WERI-Rb-1 (cell line): ENCODE measurements around the gene SAMD5.

ENCODE experiments used
- DNase-seq: peaks from one replicate; pipeline ENCODE4 v3.0.0-alpha.2; 2020
- H3K27ac ChIP-seq: fragments of 250-450 bp; sonication (Bioruptor Pico); 2 replicates; pipeline ENCODE4 v1.5.1; 2020; ENCODE audit warnings: mild to moderate bottlenecking, moderate library complexity
- H3K27me3 ChIP-seq: fragments of 250-450 bp; sonication (Bioruptor Pico); 2 replicates; pipeline ENCODE4 v1.5.1; 2021; ENCODE audit warnings: mild to moderate bottlenecking, low read depth, moderate library complexity; ENCODE audit not compliant: insufficient read depth, severe bottlenecking
- H3K36me3 ChIP-seq: fragments of 250-450 bp; sonication (Bioruptor Pico); 2 replicates; pipeline ENCODE4 v1.5.1; 2020; ENCODE audit warnings: mild to moderate bottlenecking, moderate library complexity
- H3K4me3 ChIP-seq: 2 replicates; pipeline ENCODE4 v1.5.1; 2011; ENCODE audit warnings: low read depth, mild to moderate bottlenecking, control low read depth, low read length
- H3K9me3 ChIP-seq: fragments of 250-450 bp; sonication (Bioruptor Pico); 2 replicates; pipeline ENCODE4 v1.5.1; 2021; ENCODE audit warnings: mild to moderate bottlenecking, moderate library complexity; ENCODE audit not compliant: severe bottlenecking
- TF ChIP-seq, protein P1 (sequence below): IDR thresholded peaks from 2 replicates; pipeline ENCODE4 v1.5.1; 2011; ENCODE audit warnings: low read depth, mild to moderate bottlenecking, control low read depth, inconsistent platforms, low read length

SAMD5 gene

DNA sequence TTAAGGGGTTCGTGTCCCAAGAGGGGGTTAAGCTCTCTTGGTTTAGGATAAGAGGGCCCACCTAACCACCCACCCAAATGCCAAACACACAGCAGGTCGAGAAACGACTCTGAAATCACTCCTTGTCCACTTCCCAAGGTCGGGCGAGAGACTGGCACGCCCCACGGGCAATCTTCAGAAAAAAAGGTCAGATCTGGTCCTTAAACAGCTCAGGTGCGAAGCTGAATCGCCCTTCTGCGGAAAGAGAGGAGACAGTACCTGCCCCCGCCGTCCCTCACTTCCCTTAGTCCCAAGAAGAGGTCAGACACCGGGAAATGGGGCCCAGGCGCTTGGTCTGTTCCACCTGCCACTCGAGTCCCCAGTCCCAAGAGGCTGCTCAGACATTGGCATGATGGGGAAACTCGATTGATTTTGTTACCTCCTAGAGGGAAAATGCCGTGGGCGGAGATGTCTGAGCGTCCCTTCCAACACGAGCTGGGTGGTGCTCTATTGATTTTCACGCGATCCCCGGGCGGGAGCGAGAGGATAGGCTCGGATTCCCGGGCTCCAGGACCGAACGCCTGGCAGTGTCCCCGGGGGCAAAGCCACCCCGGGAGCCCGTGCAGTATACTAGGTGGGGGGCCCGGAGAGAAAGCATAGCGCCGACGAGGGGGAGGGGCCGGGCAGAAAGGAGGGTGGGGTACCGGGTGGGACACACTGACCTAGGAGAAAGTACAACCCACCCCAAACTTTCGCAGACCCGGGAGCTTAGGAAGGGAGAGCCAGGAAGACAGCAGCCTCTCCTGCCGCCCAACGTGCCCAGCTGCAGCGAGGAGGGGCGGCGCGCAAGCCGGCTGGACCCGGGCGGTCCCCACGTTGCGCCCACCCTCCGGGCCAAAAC, 1.1 kb upstream of the SAMD5 start:
- H3K9me3 ChIP-seq, result no peaks in the 10 kb centered on the region
- H3K27ac ChIP-seq, result no peak overlapping the region
- peak; percentile 17 for DNase-seq
- no peaks in the 10 kb centered on the region for H3K36me3 ChIP-seq
- peak overlapping the region; percentile 70 for H3K4me3 ChIP-seq
- TF ChIP-seq, protein P1, sequence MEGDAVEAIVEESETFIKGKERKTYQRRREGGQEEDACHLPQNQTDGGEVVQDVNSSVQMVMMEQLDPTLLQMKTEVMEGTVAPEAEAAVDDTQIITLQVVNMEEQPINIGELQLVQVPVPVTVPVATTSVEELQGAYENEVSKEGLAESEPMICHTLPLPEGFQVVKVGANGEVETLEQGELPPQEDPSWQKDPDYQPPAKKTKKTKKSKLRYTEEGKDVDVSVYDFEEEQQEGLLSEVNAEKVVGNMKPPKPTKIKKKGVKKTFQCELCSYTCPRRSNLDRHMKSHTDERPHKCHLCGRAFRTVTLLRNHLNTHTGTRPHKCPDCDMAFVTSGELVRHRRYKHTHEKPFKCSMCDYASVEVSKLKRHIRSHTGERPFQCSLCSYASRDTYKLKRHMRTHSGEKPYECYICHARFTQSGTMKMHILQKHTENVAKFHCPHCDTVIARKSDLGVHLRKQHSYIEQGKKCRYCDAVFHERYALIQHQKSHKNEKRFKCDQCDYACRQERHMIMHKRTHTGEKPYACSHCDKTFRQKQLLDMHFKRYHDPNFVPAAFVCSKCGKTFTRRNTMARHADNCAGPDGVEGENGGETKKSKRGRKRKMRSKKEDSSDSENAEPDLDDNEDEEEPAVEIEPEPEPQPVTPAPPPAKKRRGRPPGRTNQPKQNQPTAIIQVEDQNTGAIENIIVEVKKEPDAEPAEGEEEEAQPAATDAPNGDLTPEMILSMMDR, result no peak
- H3K27me3 ChIP-seq, result peaks cover 13% of the 10 kb centered on the region

DNA sequence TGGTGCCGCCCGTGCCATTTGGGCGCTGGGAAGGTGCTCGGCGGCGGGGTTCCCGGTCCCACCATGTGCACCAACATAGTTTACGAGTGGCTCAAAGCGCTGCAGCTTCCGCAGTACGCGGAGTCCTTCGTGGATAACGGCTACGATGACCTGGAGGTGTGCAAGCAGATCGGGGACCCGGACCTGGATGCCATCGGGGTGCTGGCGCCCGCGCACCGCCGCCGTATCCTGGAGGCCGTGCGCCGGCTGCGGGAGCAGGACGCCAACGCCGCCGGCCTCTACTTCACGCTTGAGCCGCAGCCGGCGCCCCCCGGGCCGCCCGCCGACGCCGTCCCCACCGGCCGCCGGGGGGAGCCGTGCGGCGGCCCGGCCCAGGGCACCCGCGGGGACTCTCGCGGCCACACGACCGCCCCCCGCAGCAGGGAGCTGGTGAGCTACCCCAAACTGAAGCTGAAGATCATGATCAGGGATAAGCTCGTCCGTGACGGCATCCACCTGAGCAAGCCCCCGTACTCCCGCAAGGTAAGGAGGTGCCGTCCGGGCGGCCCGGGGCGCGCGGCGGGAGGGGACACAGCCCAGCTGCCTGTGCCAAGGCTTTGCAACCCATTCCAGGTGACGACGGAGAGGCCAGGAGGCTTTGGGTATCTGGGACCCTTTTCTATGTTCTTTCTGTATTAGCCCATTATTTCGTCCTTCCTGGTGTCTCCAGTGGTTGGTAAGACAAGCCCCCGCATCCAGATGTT, 547 bp downstream of the SAMD5 start:
- Histone ChIP-seq H3K36me3 (no peaks in the 10 kb centered on the region), H3K27me3 (peaks cover 13% of the 10 kb centered on the region), H3K27ac (no peak overlapping the region), H3K9me3 (no peaks in the 10 kb centered on the region), H3K4me3 (peak overlapping the region; percentile 63)
- TF ChIP-seq, protein P1, result peak; percentile 19; the same call in 1 of the 2 replicates
- DNase-seq, result peak; percentile 15

DNA sequence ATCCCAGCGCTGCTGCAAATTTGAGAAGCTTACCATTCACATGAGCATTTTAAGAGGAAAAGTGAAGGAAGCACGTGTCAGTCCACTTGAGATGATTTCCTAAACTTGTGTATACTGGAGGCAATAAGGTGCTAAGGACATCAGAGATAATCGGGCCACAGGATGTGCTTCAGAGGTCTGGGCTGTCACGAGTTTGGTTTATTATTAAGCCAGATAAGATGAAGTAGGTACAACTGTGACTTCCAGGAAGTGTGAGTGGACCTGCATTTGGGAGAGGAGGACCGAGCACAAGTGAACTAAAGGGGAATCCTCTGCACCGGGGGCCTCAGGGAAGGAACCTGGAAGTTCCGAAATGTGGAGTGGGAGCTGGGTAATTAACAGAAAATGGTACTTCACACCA, 1.4 kb downstream of the SAMD5 start:
- Histone ChIP-seq H3K36me3 (no peaks in the 10 kb centered on the region), H3K4me3 (no peak overlapping the region), H3K27me3 (peaks cover 13% of the 10 kb centered on the region), H3K9me3 (no peaks in the 10 kb centered on the region), H3K27ac (no peak overlapping the region)
- no peak for DNase-seq
- TF ChIP-seq, protein P1, result no peak

DNA sequence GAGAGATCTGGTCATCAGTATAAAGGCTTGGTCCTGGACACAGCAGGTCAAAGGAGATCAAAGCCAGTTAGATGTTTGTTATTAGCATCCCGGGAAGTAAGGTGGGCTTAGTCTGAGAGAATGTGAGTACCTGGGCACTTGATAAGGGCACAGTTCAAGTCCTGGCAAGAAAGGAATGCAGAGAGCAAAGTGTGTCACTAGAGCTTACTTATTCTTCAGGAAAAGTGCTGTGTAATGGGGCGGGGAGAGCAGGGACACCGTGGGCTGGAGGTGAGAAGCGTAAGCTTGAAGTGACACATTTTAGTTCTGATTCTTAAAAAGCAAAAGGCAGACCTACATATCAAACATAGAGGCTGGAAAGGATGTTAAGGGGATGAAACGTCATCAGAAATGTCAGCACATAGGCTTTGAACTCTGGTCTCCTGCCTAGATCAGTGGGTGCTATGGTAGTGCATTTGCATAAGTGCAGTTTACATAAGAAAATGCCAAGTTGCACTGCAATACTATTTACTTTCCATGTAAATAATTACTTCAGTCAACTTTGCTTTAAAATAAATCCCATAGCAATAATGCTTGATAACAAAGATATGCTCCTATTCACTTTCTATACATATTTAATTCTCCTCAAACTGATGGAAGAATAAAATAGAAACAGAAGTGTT, 2.6 kb downstream of the SAMD5 start:
- TF ChIP-seq, protein P1, result no peak
- H3K27me3 ChIP-seq, result peaks cover 13% of the 10 kb centered on the region
- no peaks in the 10 kb centered on the region for H3K36me3 ChIP-seq
- DNase-seq, result no peak
- no peaks in the 10 kb centered on the region for H3K9me3 ChIP-seq
- no peak overlapping the region for H3K4me3 ChIP-seq
- no peak overlapping the region for H3K27ac ChIP-seq

DNA sequence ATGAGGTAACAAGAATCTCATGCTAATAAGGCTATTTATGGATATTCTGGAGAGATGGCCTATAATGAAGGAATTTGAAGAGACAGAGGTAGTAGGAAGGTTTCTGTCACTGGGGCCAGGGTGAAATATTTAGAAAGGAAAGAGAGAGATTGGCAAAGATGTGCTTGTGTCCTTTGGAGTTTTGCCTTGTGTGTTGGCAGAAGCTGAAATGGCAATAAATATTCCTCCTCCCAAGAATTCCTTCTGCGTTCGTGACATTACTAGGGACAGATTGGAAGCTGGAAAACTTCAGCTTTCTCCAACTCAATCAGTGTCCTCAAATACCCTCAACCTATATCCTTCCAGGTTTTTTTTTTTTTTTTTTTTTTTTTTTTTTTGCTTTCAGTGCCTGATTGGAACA, 6.3 kb downstream of the SAMD5 start:
- H3K36me3 ChIP-seq, result no peaks in the 10 kb centered on the region
- no peak overlapping the region for H3K4me3 ChIP-seq
- DNase-seq, result no peak
- H3K27me3 ChIP-seq, result no peaks in the 10 kb centered on the region
- TF ChIP-seq, protein P1, result no peak
- H3K27ac ChIP-seq, result no peak overlapping the region
- no peaks in the 10 kb centered on the region for H3K9me3 ChIP-seq
